Fibroblast of lung (primary cell): ENCODE data around the gene ZNF550. TPM values are rescaled to one million over a fixed set of nuclear protein-coding genes. Genes with fewer than 3 reads are reported as not detected.

Source experiments
- polyA plus RNA-seq, 2 donors: library from polyadenylated mRNA; depleted of rRNA in 1 of 2; stranded (reverse) in 1 of 2; unstranded in 1 of 2; fragments of >200 nt; gene quantifications; 2 replicates each; pipeline ENCODE4 v1.2.1, GENCODE V29; 2011 to 2012; ENCODE audit warnings: missing spikeins in 1 of 2
- total RNA-seq: library from RNA; depleted of rRNA; stranded (reverse); fragments of >200 nt; gene quantifications from 2 replicates; pipeline ENCODE4 v1.2.1, GENCODE V29; 2014

ZNF550 gene
- total and polyA plus RNA-seq, 2 donors (not counting 1 experiment from before 2014, with no cell fraction given): 5.7 to 8.6 TPM

Other genes with a start within 250 kb of the ZNF550 start
- gene ZNF543, start 239.4 kb downstream of the ZNF550 start, total RNA-seq: 10.5 and 12.9 TPM in 2 replicates
- gene ZNF543, start 239.4 kb downstream of the ZNF550 start, polyA plus RNA-seq: 2.8 and 3.0 TPM in 2 replicates
- gene ZNF304, start 208.6 kb downstream of the ZNF550 start, total RNA-seq: 11.6 and 13.7 TPM in 2 replicates
- 6.2 and 7.3 TPM in 2 replicates for gene ZNF304, start 208.6 kb downstream of the ZNF550 start, polyA plus RNA-seq
- 9.8 and 13.4 TPM in 2 replicates for gene TRAPPC2B, start 196.3 kb downstream of the ZNF550 start, total RNA-seq
- 14.0 and 16.5 TPM in 2 replicates for gene TRAPPC2B, start 196.3 kb downstream of the ZNF550 start, polyA plus RNA-seq
- gene ZNF547, start 196.3 kb downstream of the ZNF550 start, total RNA-seq: 4.6 and 6.1 TPM in 2 replicates
- 1.8 and 2.7 TPM in 2 replicates for gene ZNF547, start 196.3 kb downstream of the ZNF550 start, polyA plus RNA-seq
- 21.1 and 23.9 TPM in 2 replicates for gene ZNF548, start 170.0 kb downstream of the ZNF550 start, total RNA-seq
- gene ZNF548, start 170.0 kb downstream of the ZNF550 start, polyA plus RNA-seq: 8.8 and 12.0 TPM in 2 replicates
- gene ZNF17, start 148.7 kb downstream of the ZNF550 start, total RNA-seq: 12.3 and 15.2 TPM in 2 replicates
- gene ZNF17, start 148.7 kb downstream of the ZNF550 start, polyA plus RNA-seq: 5.2 and 6.8 TPM in 2 replicates
- gene ZNF749, start 124.5 kb downstream of the ZNF550 start, total RNA-seq: 10.4 and 11.0 TPM in 2 replicates
- gene ZNF749, start 124.5 kb downstream of the ZNF550 start, polyA plus RNA-seq: 4.7 and 5.4 TPM in 2 replicates
- gene VN1R1, start 102.7 kb downstream of the ZNF550 start, total RNA-seq: 0.26 and 0.50 TPM in 2 replicates
- 0.17 and 0.26 TPM in 2 replicates for gene VN1R1, start 102.7 kb downstream of the ZNF550 start, polyA plus RNA-seq
- gene ZNF772, start 82.3 kb downstream of the ZNF550 start, total RNA-seq: 16.9 and 29.7 TPM in 2 replicates
- 6.0 and 7.5 TPM in 2 replicates for gene ZNF772, start 82.3 kb downstream of the ZNF550 start, polyA plus RNA-seq
- 13.6 and 20.3 TPM in 2 replicates for gene ZNF419, start 72.1 kb downstream of the ZNF550 start, total RNA-seq
- 4.6 and 8.9 TPM in 2 replicates for gene ZNF419, start 72.1 kb downstream of the ZNF550 start, polyA plus RNA-seq
- gene ZNF773, start 59.9 kb downstream of the ZNF550 start, total RNA-seq: 20.8 and 39.8 TPM in 2 replicates
- gene ZNF773, start 59.9 kb downstream of the ZNF550 start, polyA plus RNA-seq: 6.8 and 9.4 TPM in 2 replicates
- gene ZNF549, start 32.5 kb downstream of the ZNF550 start, total RNA-seq: 6.7 and 7.8 TPM in 2 replicates
- gene ZNF549, start 32.5 kb downstream of the ZNF550 start, polyA plus RNA-seq: 3.9 and 4.8 TPM in 2 replicates
- 6.9 and 9.2 TPM in 2 replicates for gene ZNF416, start 19.0 kb upstream of the ZNF550 start, total RNA-seq
- 3.9 and 4.5 TPM in 2 replicates for gene ZNF416, start 19.0 kb upstream of the ZNF550 start, polyA plus RNA-seq
- gene ZIK1, start 24.3 kb upstream of the ZNF550 start, total RNA-seq: 7.1 and 7.2 TPM in 2 replicates
- 3.9 and 5.3 TPM in 2 replicates for gene ZIK1, start 24.3 kb upstream of the ZNF550 start, polyA plus RNA-seq
- 2.5 and 2.8 TPM in 2 replicates for gene ZNF530, start 40.0 kb upstream of the ZNF550 start, total RNA-seq
- gene ZNF530, start 40.0 kb upstream of the ZNF550 start, polyA plus RNA-seq: 1.6 and 2.5 TPM in 2 replicates
- 22.9 and 30.6 TPM in 2 replicates for gene ZNF134, start 54.4 kb upstream of the ZNF550 start, total RNA-seq
- gene ZNF134, start 54.4 kb upstream of the ZNF550 start, polyA plus RNA-seq: 9.2 and 11.7 TPM in 2 replicates
- 11.6 and 16.8 TPM in 2 replicates for gene ZNF211, start 73.3 kb upstream of the ZNF550 start, total RNA-seq
- 5.3 and 9.1 TPM in 2 replicates for gene ZNF211, start 73.3 kb upstream of the ZNF550 start, polyA plus RNA-seq
- gene ZSCAN4, start 109.1 kb upstream of the ZNF550 start, total RNA-seq: not detected in 2 replicates
- gene ZSCAN4, start 109.1 kb upstream of the ZNF550 start, polyA plus RNA-seq: not detected in 2 replicates
- 4.8 and 4.9 TPM in 2 replicates for gene ZNF551, start 122.1 kb upstream of the ZNF550 start, total RNA-seq
- 3.7 and 4.8 TPM in 2 replicates for gene ZNF551, start 122.1 kb upstream of the ZNF550 start, polyA plus RNA-seq
- 3.3 and 6.3 TPM in 2 replicates for gene ZNF154, start 149.3 kb upstream of the ZNF550 start, total RNA-seq
- 1.8 and 2.7 TPM in 2 replicates for gene ZNF154, start 149.3 kb upstream of the ZNF550 start, polyA plus RNA-seq
- 10.5 and 16.8 TPM in 2 replicates for gene ZNF671, start 167.8 kb upstream of the ZNF550 start, total RNA-seq
- gene ZNF671, start 167.8 kb upstream of the ZNF550 start, polyA plus RNA-seq: 3.4 and 5.2 TPM in 2 replicates
- 10.3 and 20.0 TPM in 2 replicates for gene ZNF776, start 187.0 kb upstream of the ZNF550 start, total RNA-seq
- gene ZNF776, start 187.0 kb upstream of the ZNF550 start, polyA plus RNA-seq: 5.7 and 7.8 TPM in 2 replicates
- gene ZNF586, start 209.8 kb upstream of the ZNF550 start, total RNA-seq: 14.9 and 16.8 TPM in 2 replicates
- 5.9 and 6.1 TPM in 2 replicates for gene ZNF586, start 209.8 kb upstream of the ZNF550 start, polyA plus RNA-seq